Karpas-422 (cell line): ENCODE results near the gene PRRX1. TPM values are rescaled to one million over a fixed set of nuclear protein-coding genes. Genes with fewer than 3 reads are reported as not detected.

Experiments
- DNase-seq: peaks from one replicate; pipeline ENCODE4 v3.0.0-alpha.2; 2015
- H2AFZ ChIP-seq: fragments of 200-600 bp; sonication (generic); 2 replicates; pipeline ENCODE4 v1.6.1; 2014; ENCODE audit warnings: antibody characterized with exemption, low read length, mixed read lengths
- H3K27ac ChIP-seq: fragments of 200-600 bp; sonication (generic); 2 replicates; pipeline ENCODE4 v1.5.1; 2014; ENCODE audit warnings: mild to moderate bottlenecking, low read length, moderate library complexity
- H3K27me3 ChIP-seq: fragments of 200-600 bp; sonication (generic); 2 replicates; pipeline ENCODE4 v1.6.1; 2014; ENCODE audit warnings: low read length, mixed read lengths
- H3K36me3 ChIP-seq: fragments of 200-600 bp; sonication (generic); 2 replicates; pipeline ENCODE4 v1.6.1; 2014; ENCODE audit warnings: low read length, mixed read lengths; ENCODE audit not compliant: insufficient read depth
- H3K4me1 ChIP-seq: fragments of 200-600 bp; sonication (generic); 2 replicates; pipeline ENCODE4 v1.6.1; 2014; ENCODE audit warnings: mild to moderate bottlenecking, low read length, mixed read lengths
- H3K4me2 ChIP-seq: fragments of 200-600 bp; sonication (generic); 2 replicates; pipeline ENCODE4 v1.6.1; 2014; ENCODE audit warnings: low read length, low read depth, mild to moderate bottlenecking; ENCODE audit not compliant: poor library complexity, severe bottlenecking
- H3K4me3 ChIP-seq: fragments of 200-600 bp; sonication (generic); 2 replicates; pipeline ENCODE4 v1.5.1; 2014; ENCODE audit warnings: mild to moderate bottlenecking, antibody characterized with exemption, low read length, mixed read lengths
- H3K79me2 ChIP-seq: fragments of 200-600 bp; sonication (generic); 2 replicates; pipeline ENCODE4 v1.6.1; 2014; ENCODE audit warnings: mild to moderate bottlenecking, low read length, mixed read lengths
- H3K9ac ChIP-seq: fragments of 200-600 bp; sonication (generic); 2 replicates; pipeline ENCODE4 v1.6.0; 2014; ENCODE audit warnings: low read length
- H3K9me2 ChIP-seq: fragments of 200-600 bp; sonication (generic), shearing (Covaris generic); replicated peaks from 2 replicates; pipeline ENCODE4 v1.6.0; 2014; ENCODE audit warnings: mild to moderate bottlenecking, low read length, moderate library complexity; ENCODE audit not compliant: insufficient read depth
- H3K9me3 ChIP-seq: fragments of 300-700, 200-600 bp; sonication (generic); 2 replicates; pipeline ENCODE4 v1.6.1; 2014; ENCODE audit warnings: low read length, mixed read lengths
- H4K20me1 ChIP-seq: fragments of 200-600 bp; sonication (generic); 2 replicates; pipeline ENCODE4 v1.6.1; 2014; ENCODE audit warnings: mild to moderate bottlenecking, antibody characterized with exemption, low read length, low read depth; ENCODE audit not compliant: insufficient read depth
- total RNA-seq: library from RNA; depleted of rRNA; stranded (reverse); fragments of >200 nt; shearing (Covaris generic); gene quantifications from 2 replicates; pipeline ENCODE4 v1.2.3, GENCODE V29; 2014; ENCODE audit warnings: low replicate concordance

Gene PRRX1
- total RNA-seq, 1 experiment from 2014 or later, result not detected

GRCh38 chr1:170692866-170693575 lies 29.1 kb downstream of the PRRX1 start:
- no peak for DNase-seq
- Histone ChIP-seq H4K20me1 (no peaks in the 10 kb centered on the region), H3K27ac (no peak overlapping the region), H3K4me1 (no peaks in the 10 kb centered on the region), H3K4me3 (no peak overlapping the region), H2AFZ (no peak overlapping the region), H3K27me3 (0 out of 2 replicates have a peak, but pooled peaks cover 3% of the 10 kb centered on the region), H3K79me2 (no peaks in the 10 kb centered on the region), H3K9ac (no peak overlapping the region), H3K4me2 (no peak overlapping the region), H3K36me3 (no peaks in the 10 kb centered on the region), H3K9me3 (no peaks in the 10 kb centered on the region), H3K9me2 (no peaks in the 10 kb centered on the region)

- no peaks in the 10 kb centered on the region for H3K79me2 ChIP-seq
- no peaks in the 10 kb centered on the region for H4K20me1 ChIP-seq
- no peak overlapping the region for H3K9ac ChIP-seq
- H3K9me2 ChIP-seq, result no peaks in the 10 kb centered on the region
- H2AFZ ChIP-seq, result no peak overlapping the region
- no peaks in the 10 kb centered on the region for H3K9me3 ChIP-seq
- no peak overlapping the region for H3K27ac ChIP-seq
- no peaks in the 10 kb centered on the region for H3K36me3 ChIP-seq
- no peak overlapping the region for H3K4me2 ChIP-seq
- H3K4me1 ChIP-seq, result no peaks in the 10 kb centered on the region
- H3K4me3 ChIP-seq, result no peak overlapping the region
- H3K27me3 ChIP-seq, result 0 out of 2 replicates have a peak, but pooled peaks cover 3% of the 10 kb centered on the region
- DNase-seq, result no peak
Measured at GRCh38 chr1:170694172-170694926, 30.4 kb downstream of the PRRX1 start.

- H3K9me2 ChIP-seq, result no peaks in the 10 kb centered on the region
- no peaks in the 10 kb centered on the region for H3K4me1 ChIP-seq
- H3K79me2 ChIP-seq, result no peaks in the 10 kb centered on the region
- H3K4me2 ChIP-seq, result no peak overlapping the region
- H2AFZ ChIP-seq, result no peak overlapping the region
- no peaks in the 10 kb centered on the region for H3K36me3 ChIP-seq
- H4K20me1 ChIP-seq, result no peaks in the 10 kb centered on the region
- DNase-seq, result no peak
- 0 out of 2 replicates have a peak, but pooled peaks cover 3% of the 10 kb centered on the region for H3K27me3 ChIP-seq
- H3K4me3 ChIP-seq, result no peak overlapping the region
- H3K9me3 ChIP-seq, result no peaks in the 10 kb centered on the region
- no peak overlapping the region for H3K9ac ChIP-seq
- H3K27ac ChIP-seq, result no peak overlapping the region
Measured at GRCh38 chr1:170695955-170696590, 32.1 kb downstream of the PRRX1 start.

GRCh38 chr1:170696591-170697290 lies 32.8 kb downstream of the PRRX1 start:
- H3K9me3 ChIP-seq, result no peaks in the 10 kb centered on the region
- no peak overlapping the region for H2AFZ ChIP-seq
- H3K27ac ChIP-seq, result no peak overlapping the region
- no peak overlapping the region for H3K4me2 ChIP-seq
- no peaks in the 10 kb centered on the region for H3K79me2 ChIP-seq
- H4K20me1 ChIP-seq, result no peaks in the 10 kb centered on the region
- DNase-seq, result no peak
- H3K4me1 ChIP-seq, result no peaks in the 10 kb centered on the region
- H3K27me3 ChIP-seq, result 0 out of 2 replicates have a peak, but pooled peaks cover 3% of the 10 kb centered on the region
- H3K36me3 ChIP-seq, result no peaks in the 10 kb centered on the region
- no peaks in the 10 kb centered on the region for H3K9me2 ChIP-seq
- H3K4me3 ChIP-seq, result no peak overlapping the region
- no peak overlapping the region for H3K9ac ChIP-seq

- Histone ChIP-seq H3K4me1 (no peaks in the 10 kb centered on the region), H3K4me3 (no peak overlapping the region), H4K20me1 (no peaks in the 10 kb centered on the region), H3K4me2 (no peak overlapping the region), H3K36me3 (no peaks in the 10 kb centered on the region), H3K27me3 (0 out of 2 replicates have a peak, but pooled peaks cover 3% of the 10 kb centered on the region), H3K9me3 (no peaks in the 10 kb centered on the region), H3K9ac (no peak overlapping the region), H2AFZ (no peak overlapping the region), H3K27ac (no peak overlapping the region), H3K9me2 (no peaks in the 10 kb centered on the region), H3K79me2 (no peaks in the 10 kb centered on the region)
- DNase-seq, result no peak
Measured at GRCh38 chr1:170697316-170697715, 33.4 kb downstream of the PRRX1 start.

- Histone ChIP-seq H3K4me2 (no peak overlapping the region), H3K4me3 (no peak overlapping the region), H2AFZ (no peak overlapping the region), H3K4me1 (no peaks in the 10 kb centered on the region), H3K27me3 (0 out of 2 replicates have a peak, but pooled peaks cover 3% of the 10 kb centered on the region), H3K9ac (no peak overlapping the region), H3K79me2 (no peaks in the 10 kb centered on the region), H3K27ac (no peak overlapping the region), H3K9me3 (no peaks in the 10 kb centered on the region), H4K20me1 (no peaks in the 10 kb centered on the region), H3K36me3 (no peaks in the 10 kb centered on the region), H3K9me2 (no peaks in the 10 kb centered on the region)
- no peak for DNase-seq
Measured at GRCh38 chr1:170698301-170699275, 34.7 kb downstream of the PRRX1 start.

- Histone ChIP-seq H3K79me2 (no peaks in the 10 kb centered on the region), H3K9me3 (no peaks in the 10 kb centered on the region)
Measured at GRCh38 chr1:170699696-170700095, 35.8 kb downstream of the PRRX1 start.

More at GRCh38 chr1:170699696-170700095, 35.8 kb downstream of the PRRX1 start:
- no peak for DNase-seq
- Histone ChIP-seq H3K9me2 (no peaks in the 10 kb centered on the region), H4K20me1 (no peaks in the 10 kb centered on the region), H2AFZ (no peak overlapping the region), H3K27me3 (0 out of 2 replicates have a peak, but pooled peaks cover 3% of the 10 kb centered on the region), H3K4me3 (no peak overlapping the region), H3K9ac (no peak overlapping the region), H3K36me3 (no peaks in the 10 kb centered on the region), H3K4me2 (no peak overlapping the region), H3K4me1 (no peaks in the 10 kb centered on the region), H3K27ac (no peak overlapping the region)
